Caco-2 (cell line): ENCODE measurements around the gene KCTD2. TPM values are rescaled to one million over a fixed set of nuclear protein-coding genes. Genes with fewer than 3 reads are reported as not detected.

Experiments
- BruUV-seq: library from RNA; stranded (reverse); fragments of 400-500 nt; replicated peaks from 2 replicates; lab custom pipeline; 2021; lab: Mats Ljungman, UMichigan
- CTCF ChIA-PET: fragments of 300-600 bp; sonication (Branson Sonifier 250); formaldehyde crosslinking; loops from one replicate; lab custom pipeline; 2022; ENCODE audit warnings: antibody characterized with exemption; lab: Charles Lee
- POLR2A ChIA-PET: fragments of 300-600 bp; sonication (Branson Sonifier 250); formaldehyde crosslinking; loops from one replicate; lab custom pipeline; 2022; ENCODE audit warnings: antibody characterized with exemption; lab: Charles Lee
- DNase-seq, 2 experiments: peaks; one replicate each; pipeline versions ENCODE4 v3.0.0 to v3.0.0-alpha.2; 2020 to 2022
- H3K27me3 ChIP-seq: replicated peaks from 2 replicates; pipeline ENCODE4 v1.6.0; 2011; ENCODE audit warnings: low read length; ENCODE audit not compliant: control insufficient read depth, insufficient read depth
- H3K36me3 ChIP-seq: 2 replicates; pipeline ENCODE4 v1.5.1; 2011; ENCODE audit warnings: low read length; ENCODE audit not compliant: control insufficient read depth, insufficient read depth
- H3K4me1 ChIP-seq: fragments of 250-450 bp; sonication (Bioruptor Pico); 2 replicates; pipeline ENCODE4 v1.5.1; 2020; ENCODE audit warnings: mild to moderate bottlenecking
- H3K4me3 ChIP-seq: 2 replicates; pipeline ENCODE4 v1.5.1; 2011; ENCODE audit warnings: low read depth, mild to moderate bottlenecking, control low read depth, low read length
- H3K9me3 ChIP-seq: fragments of 250-450 bp; sonication (Bioruptor Pico); 2 replicates; pipeline ENCODE4 v1.5.1; 2020; ENCODE audit warnings: mild to moderate bottlenecking, moderate library complexity
- H3K27ac Mint-ChIP-seq: one replicate; pipeline ENCODE4 v1.8.0; 2022; ENCODE audit warnings: mixed read lengths; ENCODE audit not compliant: unreplicated experiment
- H3K27me3 Mint-ChIP-seq: one replicate; pipeline ENCODE4 v1.8.0; 2022; ENCODE audit warnings: mixed read lengths; ENCODE audit not compliant: insufficient read depth, unreplicated experiment
- H3K36me3 Mint-ChIP-seq: one replicate; pipeline ENCODE4 v1.8.0; 2022; ENCODE audit warnings: mild to moderate bottlenecking, mixed read lengths; ENCODE audit not compliant: insufficient read depth, unreplicated experiment
- H3K4me1 Mint-ChIP-seq: one replicate; pipeline ENCODE4 v1.8.0; 2022; ENCODE audit warnings: low read depth, mixed read lengths; ENCODE audit not compliant: unreplicated experiment
- H3K4me3 Mint-ChIP-seq: one replicate; pipeline ENCODE4 v1.8.0; 2022; ENCODE audit warnings: mild to moderate bottlenecking, moderate library complexity, mixed read lengths; ENCODE audit not compliant: unreplicated experiment
- H3K9me3 Mint-ChIP-seq: one replicate; pipeline ENCODE4 v1.8.0; 2022; ENCODE audit warnings: mixed read lengths; ENCODE audit not compliant: unreplicated experiment
- CTCF ChIP-seq, 2 experiments: fragments of 200-600 bp in 1 of 2; IDR thresholded peaks; 1 replicate in 1 of 2; 2 replicates in 1 of 2; pipeline versions ENCODE4 v1.5.1 to v1.8.0; 2011 to 2022; ENCODE audit warnings: antibody characterized with exemption in 1 of 2, control low read depth in 1 of 2, inconsistent platforms in 1 of 2, low read depth in 1 of 2, low read length in 1 of 2, mild to moderate bottlenecking in 1 of 2, moderate library complexity in 1 of 2; ENCODE audit not compliant: insufficient read depth in 1 of 2, severe bottlenecking in 1 of 2, unreplicated experiment in 1 of 2
- intact Hi-C: fragments of 100-400 bp; cut with micrococcal nuclease; formaldehyde crosslinking; loops from one replicate; pipeline ENCODE4 v1.10.0; 2022; ENCODE audit not compliant: unreplicated experiment
- total RNA-seq: library from RNA; stranded (reverse); gene quantifications from 2 replicates; pipeline ENCODE4 v1.2.3, GENCODE V29; 2022

Gene KCTD2
- total RNA-seq, 1 experiment from 2014 or later, result 28.8 TPM

GRCh38 chr17:75087558-75088453 lies 40.8 kb downstream of the KCTD2 start, which contains the start of gene SLC16A5:
TSS of gene SLC16A5 (plus strand) at chr17:75087954. CDS start at chr17:75093637, 5,683 bp downstream.
- no peaks in the 10 kb centered on the region for H3K27me3 ChIP-seq
- H3K9me3 ChIP-seq, result no peaks in the 10 kb centered on the region
- H3K27me3 Mint-ChIP-seq, result no peaks in the 10 kb centered on the region
- no peaks in the 10 kb centered on the region for H3K9me3 Mint-ChIP-seq
- H3K36me3 ChIP-seq, result no peaks in the 10 kb centered on the region
- peaks cover 54% of the 10 kb centered on the region for H3K4me1 ChIP-seq
- TF ChIP-seq CTCF (IDR thresholded peaks at IDR 0.05; ENCODE audit: insufficient read depth in 1 of 2, low read depth in 1 of 2, low read length in 1 of 2, severe bottlenecking in 1 of 2, unreplicated experiment in 1 of 2), result no peak
- CTCF ChIA-PET, result interaction anchor here (0.7 to 2.1 kb wide), 16 partner anchors 8 to 369 kb away, joined by 3 to 13 read pairs (median 6); partner anchors contain the start of genes MIF4GD and TMEM94
- DNase-seq, result peak; percentile 99
- H3K4me3 ChIP-seq, result peak within 1 kb of the TSS; percentile 74
- BruUV-seq, result no TSS peak
- H3K36me3 Mint-ChIP-seq, result peaks cover 35% of the 10 kb centered on the region
- H3K4me3 Mint-ChIP-seq, result peak within 1 kb of the TSS; percentile 92
- H3K27ac Mint-ChIP-seq, result peak within 1 kb of the TSS; percentile 92
- intact Hi-C loops, result loop anchor here (1.0 kb wide), 1 partner anchor 11 kb away; no protein-coding TSS in a partner anchor
- H3K4me1 Mint-ChIP-seq, result peaks cover 57% of the 10 kb centered on the region
- POLR2A ChIA-PET, result interaction anchor here (0.5 to 2.7 kb wide), 19 partner anchors 8 to 634 kb away, joined by 3 to 45 read pairs (median 4); partner anchors contain the start of genes ARMC7, ATP5PD, ITGB4 and KCTD2

- Histone ChIP-seq H3K9me3 (no peaks in the 10 kb centered on the region), H3K4me3 (peak overlapping the region; percentile 74), H3K27me3 (no peaks in the 10 kb centered on the region), H3K36me3 (no peaks in the 10 kb centered on the region; the same call in 1 of the 2 replicates), H3K4me1 (peaks cover 63% of the 10 kb centered on the region)
- Mint-ChIP-seq H3K27me3 (no peaks in the 10 kb centered on the region), H3K4me3 (peak overlapping the region; percentile 92), H3K4me1 (peaks cover 65% of the 10 kb centered on the region), H3K9me3 (no peaks in the 10 kb centered on the region), H3K27ac (peak overlapping the region; percentile 92), H3K36me3 (peaks cover 41% of the 10 kb centered on the region)
- POLR2A ChIA-PET, result interaction anchor here (0.5 to 2.7 kb wide), 17 partner anchors 8 to 434 kb away, joined by 3 to 45 read pairs (median 5); partner anchors contain the start of genes ARMC7, ATP5PD, KCTD2 and MRPL58
- BruUV-seq, result TSS peak; percentile 65
- DNase-seq, result peak in 1 of 2 experiments; percentile 25
- TF ChIP-seq CTCF (IDR thresholded peaks at IDR 0.05; ENCODE audit: insufficient read depth in 1 of 2, low read depth in 1 of 2, low read length in 1 of 2, severe bottlenecking in 1 of 2, unreplicated experiment in 1 of 2), result no peak
- intact Hi-C loops, result no loop called here
- CTCF ChIA-PET, result interaction anchor here (0.7 to 2.1 kb wide), 13 partner anchors 7 to 127 kb away, joined by 3 to 13 read pairs (median 6); no protein-coding TSS in a partner anchor
These were observed 41.7 kb downstream of the KCTD2 start for GRCh38 chr17:75088465-75089417.
